GM12874 (cell line): ENCODE results near the gene HAGH.

Experiments used
- CTCF ChIP-seq: IDR thresholded peaks from 2 replicates; pipeline ENCODE4 v1.5.1; 2011; ENCODE audit warnings: low read depth, mild to moderate bottlenecking, control low read depth, low read length, moderate library complexity; ENCODE audit not compliant: insufficient read depth

The HAGH gene

GRCh38 chr16:1826691-1827573, at the start of gene HAGH, which contains the start of gene FAHD1:
Gene HAGH (minus strand): TSS chr16:1826825. CDS start chr16:1826787, 38 bp downstream.
Gene FAHD1 (plus strand): TSS chr16:1827206. CDS start chr16:1827239, 33 bp downstream.
- TF ChIP-seq CTCF: no peak

DNA sequence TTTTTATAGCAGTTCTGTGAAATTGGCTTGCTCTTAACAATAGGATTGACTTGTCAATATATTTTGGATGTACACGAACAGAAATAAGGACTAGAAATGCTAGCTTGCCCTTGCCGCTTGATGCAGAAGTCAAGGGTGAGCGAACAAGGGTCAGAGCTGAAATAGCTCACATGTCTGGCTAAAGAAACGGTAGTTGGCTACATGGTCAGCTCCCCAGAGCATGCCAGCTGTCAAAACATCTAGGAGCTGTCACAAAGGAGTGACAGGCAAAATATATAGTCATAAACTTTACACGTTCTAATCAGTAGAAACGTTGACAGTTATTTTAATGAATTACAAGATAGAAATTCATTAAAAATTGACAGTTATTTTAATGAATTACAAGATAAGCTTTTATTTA, 48.2 kb upstream of the HAGH start:
- no peak for TF ChIP-seq CTCF

DNA sequence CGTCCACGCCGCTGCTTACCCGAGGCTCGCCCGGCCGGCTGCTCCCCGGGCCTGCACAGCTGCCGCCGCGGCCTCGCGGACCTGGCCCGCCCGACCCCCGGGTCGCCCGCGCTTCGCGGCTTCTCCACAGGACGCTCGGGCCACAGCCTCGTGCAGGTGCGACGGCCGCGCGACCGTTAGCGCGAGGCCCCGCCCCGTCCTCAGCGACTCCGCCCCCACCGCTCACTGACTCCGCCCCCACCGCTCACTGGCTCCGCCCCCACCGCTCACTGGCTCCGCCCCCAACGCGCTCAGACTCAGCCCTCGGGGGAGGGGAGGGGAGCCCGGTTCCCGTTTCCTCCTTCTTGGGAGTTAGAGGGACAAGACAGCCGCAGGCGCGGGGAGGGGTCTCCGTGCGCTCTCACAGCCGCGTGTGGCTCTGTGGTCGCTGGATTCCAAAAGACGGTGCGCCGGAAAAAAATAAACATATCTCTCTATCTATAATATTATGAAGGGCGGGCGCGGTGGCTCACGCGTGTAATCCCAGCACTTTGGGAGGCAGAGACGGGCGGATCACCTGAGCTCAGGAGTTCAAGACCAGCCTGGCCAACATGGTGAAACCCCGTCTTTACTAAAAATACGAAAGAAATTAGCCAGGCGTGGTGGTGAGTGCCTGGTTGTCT, 45.5 kb upstream of the HAGH start, which contains the start of gene MEIOB:
TSS of gene MEIOB (minus strand) at position 191 of the 662 bp plus-strand sequence. CDS start 3,989 bp downstream, outside the sequence.
- TF ChIP-seq CTCF: no peak

GRCh38 chr16:1870365-1871082, 43.9 kb upstream of the HAGH start:
- TF ChIP-seq CTCF: no peak

DNA sequence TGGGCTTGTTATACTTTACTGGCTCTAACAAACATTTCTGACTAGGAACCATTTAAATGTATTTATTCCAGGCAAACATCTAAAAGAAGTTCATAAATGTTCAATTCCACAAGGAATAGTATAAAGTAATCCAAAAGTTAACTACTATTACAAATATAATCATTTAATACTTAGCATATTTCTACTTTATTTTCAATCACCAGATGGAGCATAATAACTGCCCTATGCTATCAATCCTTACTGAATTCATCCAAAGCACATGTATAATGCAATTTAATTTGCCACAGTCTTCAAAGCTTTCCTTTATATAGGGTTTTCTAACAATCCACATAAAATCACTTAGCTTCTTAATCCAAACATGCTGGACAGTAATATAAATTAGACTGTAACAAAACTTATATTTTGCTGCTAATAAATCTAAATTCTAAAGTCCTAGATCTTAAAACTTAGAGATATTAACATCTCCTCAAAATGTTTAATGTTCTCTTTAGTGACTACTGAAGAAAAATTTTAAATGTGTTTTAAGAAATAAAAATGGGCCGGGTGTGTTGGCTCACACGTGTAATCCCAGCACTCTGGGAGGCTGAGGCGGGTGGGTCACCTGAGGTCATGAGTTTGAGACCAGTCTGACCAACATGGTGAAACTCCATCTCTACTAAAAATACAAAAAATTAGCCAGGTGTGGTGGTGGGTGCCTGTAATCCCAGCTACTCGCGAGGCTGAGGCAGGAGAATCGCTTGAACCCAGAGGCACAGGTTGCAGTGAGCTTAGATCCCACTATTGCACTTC, 39.5 kb upstream of the HAGH start:
- no peak for TF ChIP-seq CTCF

GRCh38 chr16:1863681-1864460, 37.2 kb upstream of the HAGH start:
- TF ChIP-seq CTCF: no peak
